Activated CD8-positive, alpha-beta memory T cell treated with anti-CD3 and anti-CD28 coated beads, Interleukin-2, amount 50 U/mL, for 4 hours (primary cell): ENCODE measurements around the gene TGIF1.

Experiments used
- DNase-seq: peaks from one replicate; pipeline ENCODE4 v3.0.0-alpha.2; 2020

The TGIF1 gene

DNA sequence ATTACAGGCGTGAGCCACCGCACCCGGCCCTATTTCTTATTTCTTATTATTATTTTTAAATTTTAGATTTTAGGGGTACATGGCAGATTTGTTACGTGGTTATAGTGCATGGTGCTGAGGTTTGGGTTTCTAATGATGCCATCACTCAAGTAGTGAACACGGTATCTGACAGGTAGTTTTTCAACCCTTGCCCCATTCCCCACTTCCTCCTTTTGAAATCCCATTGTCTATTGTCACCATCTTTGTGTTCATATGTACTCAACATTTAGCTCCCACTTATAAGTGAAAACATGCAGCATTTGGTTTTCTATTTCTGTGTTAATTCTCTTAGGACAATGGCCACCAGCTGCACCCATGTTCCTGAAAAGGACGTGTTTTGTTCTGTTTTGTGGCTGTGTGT, 39.5 kb downstream of the TGIF1 start:
- DNase-seq, result no peak

DNA sequence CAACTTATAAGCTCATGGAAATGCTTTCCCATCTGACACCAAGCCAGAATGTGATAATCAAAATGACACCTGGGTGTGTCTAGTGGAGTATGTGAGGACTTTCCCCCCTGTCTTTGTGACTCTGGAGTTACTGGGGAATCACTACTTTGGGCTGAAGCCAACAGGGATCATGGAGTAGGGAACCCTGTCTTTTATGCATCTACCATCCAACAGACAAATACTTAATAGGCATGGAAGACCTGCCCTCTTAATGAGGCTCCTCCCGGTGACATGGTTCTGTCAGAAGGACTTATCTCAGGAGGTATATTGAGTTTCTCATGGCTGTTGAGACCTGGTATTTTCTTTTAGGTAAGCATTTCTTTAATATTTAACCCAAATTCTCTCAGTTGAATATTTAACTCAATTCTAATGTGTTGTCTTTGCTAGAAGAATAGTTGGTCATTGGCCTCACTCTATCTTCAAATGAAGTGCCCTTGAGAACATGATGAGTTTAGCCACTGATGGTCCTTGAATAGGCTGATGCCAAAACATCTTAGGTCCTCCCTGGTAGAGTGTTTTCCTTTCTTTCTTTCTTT, 42.1 kb downstream of the TGIF1 start:
- no peak for DNase-seq

DNA sequence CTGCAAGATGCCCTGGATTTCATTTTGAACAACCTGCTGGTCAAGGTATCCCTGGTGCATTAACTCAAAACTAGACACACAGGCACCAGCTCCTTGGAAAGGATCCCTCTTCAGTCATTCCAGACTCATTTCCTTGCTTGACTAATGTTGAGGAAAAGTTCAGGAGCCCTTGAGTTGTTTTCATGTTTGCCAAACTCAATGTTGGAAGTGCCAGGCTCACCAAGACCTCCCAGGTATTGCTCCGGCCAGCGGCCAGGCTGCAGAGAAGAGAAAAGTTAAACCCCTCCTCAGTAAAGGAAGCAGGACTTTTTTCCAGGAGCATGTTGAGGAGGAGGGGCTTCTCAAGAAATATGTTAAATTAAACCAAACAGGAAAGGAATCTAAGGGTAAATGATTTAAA, 42.7 kb downstream of the TGIF1 start:
- no peak for DNase-seq

DNA sequence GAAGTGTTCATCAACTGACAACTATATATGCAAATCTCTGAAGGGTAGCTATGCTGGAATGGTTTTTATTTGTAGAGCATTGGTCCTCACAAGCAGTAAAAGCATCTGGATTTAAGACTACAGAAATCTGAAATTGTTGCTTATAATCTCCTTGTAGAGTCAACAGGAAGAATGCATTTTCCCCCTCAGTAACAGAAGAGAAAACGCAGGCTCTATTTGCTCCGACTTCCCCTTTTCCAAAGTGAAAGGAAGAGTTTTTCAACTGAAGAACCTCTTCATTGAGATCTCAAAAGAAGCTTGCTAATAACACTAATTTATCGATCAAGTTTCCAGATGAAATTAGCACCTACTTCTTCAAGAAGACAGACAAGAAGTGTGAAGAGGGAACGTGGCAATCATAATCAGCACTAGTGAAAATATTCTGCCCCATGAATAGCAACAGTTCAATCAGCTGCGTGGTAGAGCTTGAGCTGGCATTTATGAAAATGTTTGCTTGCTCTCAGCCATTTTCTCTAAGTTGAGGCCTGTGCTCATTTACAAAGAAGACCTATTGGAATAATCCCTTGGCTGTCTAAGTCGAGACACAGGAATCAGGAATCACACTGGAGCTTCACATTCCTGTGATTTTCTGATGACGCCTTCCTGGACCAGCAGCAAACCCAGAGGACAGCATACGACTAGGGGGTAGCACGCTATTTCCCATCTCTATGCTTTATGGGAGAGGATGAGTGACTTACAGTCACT, 43.7 kb downstream of the TGIF1 start:
- no peak for DNase-seq

DNA sequence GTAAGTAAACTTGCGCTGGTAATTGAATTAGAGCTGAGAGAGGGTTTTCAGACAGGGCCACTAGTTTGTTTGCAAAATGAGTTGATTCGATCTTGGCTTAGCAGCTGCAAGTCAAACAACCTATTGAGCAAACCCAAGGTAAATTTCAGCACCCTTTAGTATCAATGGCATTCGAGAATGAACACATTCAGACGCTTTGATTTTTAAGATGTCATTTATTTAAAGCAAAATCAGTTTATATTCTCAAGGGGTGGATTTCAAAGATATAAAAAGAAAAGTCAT, 44.2 kb downstream of the TGIF1 start:
- DNase-seq, result no peak

DNA sequence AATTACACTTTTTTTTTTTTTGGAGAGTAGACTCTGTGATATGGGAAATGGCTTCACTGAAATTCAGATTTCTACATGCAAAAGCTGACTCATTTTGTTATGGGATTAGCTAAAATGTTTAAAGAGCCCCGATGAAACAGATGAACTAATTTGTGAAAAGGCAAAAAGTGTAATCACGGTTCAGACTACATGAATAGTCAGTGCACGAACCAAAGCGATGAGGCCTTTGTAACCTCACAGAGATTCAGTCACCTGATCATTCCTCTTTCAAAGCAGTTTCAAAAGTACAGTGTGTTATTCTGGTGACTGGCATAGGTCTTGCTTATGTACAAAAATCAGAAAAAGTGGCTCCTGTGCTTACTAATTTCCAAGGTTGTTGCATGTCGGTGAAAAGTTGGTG, 44.6 kb downstream of the TGIF1 start:
- no peak for DNase-seq

DNA sequence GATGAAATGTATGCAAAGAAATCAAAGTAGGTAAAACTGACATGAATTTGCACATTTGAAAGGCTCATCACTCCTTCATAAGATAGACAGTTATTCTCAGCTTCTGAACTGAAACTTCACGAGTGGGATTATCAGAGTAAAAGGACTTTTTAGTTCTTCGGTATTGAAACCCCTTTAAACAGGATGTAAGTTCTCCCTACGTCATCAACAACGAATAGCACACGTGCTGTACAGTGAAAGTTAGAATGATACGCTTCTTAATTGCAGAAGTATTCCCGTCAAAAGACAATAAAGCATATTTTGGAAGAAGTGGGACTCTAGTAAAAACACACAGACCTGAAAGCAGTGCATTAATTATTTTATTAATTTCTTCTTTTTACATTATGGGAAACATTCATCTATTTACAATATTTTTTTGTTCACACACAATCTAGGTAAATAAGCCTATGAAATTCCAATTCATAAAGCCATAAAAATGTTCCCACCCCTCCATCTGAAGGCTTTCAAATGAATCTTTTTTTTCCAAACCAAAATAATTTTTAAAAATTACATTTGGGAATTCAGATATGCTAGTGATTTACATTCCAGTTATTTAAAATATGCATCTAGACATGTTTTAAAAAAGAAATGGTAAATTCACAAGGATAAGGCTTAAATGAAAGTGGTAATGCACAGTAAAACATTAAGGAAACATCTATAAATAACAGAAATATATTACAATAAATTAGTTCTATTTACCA, 45.9 kb downstream of the TGIF1 start:
- no peak for DNase-seq

DNA sequence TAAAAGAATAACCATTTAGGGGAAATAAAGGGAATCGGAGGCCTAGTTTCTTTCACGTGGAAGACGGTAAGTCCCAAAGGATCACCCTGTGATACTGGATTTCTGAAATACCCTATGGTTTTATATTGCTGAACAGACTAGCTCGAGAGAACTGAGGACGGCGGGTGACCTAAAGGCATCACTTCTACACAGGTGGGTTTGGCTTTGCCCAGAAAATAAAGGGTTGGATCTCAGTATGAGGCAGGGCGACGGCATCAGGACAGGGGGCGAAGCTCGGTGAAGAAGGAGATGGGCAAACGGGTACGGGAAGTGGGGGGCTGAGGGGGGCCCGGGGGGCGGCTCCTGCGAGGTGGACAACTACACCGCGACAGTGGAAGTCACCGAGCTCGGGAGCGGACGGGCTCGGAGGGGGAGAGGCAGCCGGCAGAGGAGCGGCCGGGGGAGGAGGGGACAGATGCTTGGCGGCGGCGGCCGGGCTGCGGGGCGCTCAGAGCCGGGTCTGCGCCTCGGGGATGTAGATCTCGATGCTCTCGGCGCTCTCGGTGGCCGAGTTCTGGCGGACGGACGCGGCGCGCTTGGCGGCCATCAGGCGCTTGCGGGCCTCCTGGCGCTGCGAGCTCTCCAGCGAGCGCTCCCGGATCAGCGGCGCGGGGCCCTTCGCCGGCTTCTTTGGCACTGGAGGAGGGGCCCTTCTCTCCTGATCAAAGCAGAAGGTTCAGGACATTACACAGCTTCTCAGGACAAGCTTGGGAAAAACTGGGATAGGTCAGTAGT, 48.9 kb downstream of the TGIF1 start:
- DNase-seq, result no peak

DNA sequence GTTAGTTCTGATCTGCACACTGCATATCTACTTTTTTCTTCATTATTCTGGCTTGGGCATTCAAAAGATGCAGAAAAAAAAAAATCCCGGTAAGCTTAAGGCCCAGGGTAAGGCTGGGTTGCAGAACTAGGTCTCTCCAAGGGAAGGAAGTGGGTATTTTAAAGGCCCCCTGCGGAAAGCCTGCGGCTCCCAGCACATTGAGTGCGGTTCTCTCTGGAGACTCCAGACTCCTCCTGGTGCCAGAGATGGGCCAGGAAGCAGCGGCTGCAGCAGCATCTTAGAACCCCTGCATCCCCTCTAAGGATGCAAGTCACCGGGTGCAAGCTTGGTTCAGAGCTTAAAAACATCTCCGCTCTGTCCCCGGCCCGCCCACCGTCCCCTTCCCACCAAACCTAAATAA, 49.5 kb downstream of the TGIF1 start:
- DNase-seq, result no peak

DNA sequence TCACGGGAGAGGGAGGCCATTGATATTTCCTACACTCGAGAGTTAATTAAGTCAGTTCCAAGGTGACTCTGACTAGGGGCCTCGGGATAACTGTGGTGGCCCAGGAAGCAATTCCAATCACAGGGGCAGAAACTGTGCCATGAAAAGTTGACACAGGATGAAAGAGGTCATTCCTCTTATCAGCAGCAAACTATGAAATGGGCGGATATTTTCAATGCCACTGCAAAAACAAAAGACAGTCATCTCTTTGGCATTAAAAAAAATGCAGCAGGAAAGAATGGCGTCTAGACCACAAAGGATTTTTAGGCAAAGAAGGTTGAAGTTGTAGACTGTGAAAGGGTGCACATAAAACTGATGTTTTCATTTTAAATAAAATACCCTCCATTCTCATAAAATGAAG, 50.0 kb downstream of the TGIF1 start:
- no peak for DNase-seq

DNA sequence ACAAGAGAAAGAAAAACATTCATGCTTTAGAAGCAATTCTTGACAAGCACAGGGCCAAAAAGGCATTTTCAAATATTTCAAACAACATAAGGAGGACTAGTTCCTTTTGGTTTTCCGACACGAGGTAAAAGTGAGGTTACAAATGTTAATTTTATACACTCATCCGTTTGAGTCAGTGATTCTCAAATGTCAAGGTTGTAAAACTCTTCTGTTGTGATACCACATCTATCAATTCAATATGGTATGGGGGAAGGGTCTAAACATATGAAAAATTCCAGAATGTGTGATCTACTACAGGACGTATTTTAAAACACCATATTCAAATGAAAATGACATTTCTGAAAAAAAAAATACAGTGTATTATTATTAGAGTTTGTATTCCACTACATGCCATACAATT, 52.7 kb downstream of the TGIF1 start:
- DNase-seq, result no peak

DNA sequence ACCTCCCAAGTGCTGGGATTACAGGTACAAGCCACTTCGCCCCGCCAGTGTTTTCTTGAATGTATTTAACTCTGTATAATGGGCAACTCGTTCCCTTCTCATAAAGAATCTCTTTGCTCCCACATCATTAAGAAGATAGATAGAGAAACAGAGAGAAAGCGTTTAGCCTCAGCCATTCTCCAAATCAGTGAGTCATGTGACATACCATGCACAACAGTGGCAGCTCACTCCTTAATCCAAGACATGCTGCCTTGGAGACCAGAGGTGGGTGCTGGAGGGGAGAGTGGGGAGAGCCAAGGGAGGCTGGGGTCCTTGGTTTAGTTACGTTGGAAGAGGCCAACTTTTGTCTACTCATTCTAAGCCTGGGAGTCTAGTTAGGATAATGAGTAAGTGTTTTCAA, 54.7 kb downstream of the TGIF1 start:
- DNase-seq, result no peak

DNA sequence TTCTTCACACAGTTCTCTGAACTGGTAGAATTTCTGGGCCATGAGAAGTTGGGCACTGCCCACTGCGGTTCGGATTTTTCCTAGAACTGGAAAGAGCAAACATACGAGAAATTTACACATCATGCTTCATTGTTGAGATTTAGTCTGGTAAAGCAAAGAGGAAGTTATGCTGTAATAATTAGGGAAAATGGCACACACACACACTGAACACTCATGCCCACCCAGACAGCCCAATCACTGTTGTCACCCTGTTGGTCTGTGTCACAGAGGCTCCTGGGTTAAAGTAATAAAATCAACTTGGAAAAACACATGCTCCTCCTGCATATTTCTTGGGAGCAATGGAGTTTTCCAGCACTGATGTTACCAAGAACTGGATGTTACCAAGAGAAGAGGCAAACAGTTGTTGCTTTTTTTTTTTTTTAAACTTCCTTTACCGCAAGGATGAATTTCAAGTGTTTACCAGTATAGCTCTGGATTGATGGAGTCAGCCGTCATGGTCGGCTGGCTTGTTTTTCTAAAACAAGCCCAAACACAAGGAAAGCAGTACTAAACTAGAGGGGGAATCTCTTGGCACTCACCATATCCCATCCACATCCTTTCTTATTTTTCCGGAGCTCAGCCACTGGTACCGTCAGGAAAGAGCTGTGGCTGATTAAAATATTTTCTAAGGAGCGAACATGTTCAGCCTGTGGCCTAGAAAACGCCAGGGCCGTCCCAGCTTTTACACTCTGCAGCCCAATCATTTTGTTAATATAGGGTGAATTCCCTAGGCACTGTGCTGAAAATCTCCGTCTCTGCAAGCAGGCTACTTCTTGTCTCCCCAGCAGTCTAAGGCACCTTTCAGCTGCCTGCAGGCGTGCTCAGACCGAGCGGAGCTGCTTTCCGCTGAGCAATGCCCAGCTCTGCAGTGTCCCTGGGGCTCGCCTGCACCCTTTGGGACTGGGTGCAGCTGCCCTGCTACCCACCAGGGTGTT, 58.9 kb downstream of the TGIF1 start:
- DNase-seq, result no peak
